Measurements from ENCODE around the gene EFNB2. TPM values are rescaled to one million over a fixed set of nuclear protein-coding genes. Genes with fewer than 3 reads are reported as not detected.

The EFNB2 gene
- total RNA-seq, 1 donor from 2014 or later: 26.4 TPM

DNA sequence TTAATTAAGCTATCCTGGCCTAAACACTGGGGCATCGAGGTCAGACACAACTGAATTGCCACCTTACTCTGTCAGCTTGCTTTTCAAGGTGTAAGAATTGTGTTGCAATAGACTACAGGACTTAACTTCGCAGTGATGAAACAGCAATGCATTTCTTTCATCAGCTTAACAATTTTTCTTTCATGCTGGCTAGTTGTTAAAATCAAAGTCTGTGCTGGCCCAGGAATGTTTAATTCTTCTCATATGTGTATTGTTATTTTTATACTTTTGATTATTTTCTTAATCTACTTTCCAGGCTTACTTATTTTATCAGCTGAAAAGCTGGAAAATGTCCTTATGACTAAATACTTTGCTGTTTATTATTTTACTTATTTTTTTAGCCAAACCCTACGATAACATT lies 79.7 kb downstream of the EFNB2 start:
- DNase-seq (ENCODE audit: low spot score): no peak

DNA sequence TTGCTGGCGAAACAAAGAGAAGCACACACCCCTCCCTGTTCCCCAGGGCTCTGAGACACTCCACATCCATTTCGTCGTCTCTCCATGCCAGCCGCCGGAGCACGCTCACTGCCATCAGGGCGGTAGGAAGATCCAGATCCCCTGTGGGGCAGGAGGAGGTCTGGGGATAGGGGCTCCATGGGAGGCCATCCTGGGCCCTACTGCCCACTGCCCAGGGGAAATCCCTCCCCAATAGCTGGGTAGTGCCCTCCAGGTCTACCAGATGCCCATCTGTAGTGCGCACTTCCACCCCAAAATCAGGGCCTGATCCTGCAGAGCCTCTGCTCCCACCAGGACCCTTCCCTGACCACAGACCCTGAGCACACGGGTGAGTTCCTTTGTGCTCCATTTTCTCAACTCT lies 80.3 kb downstream of the EFNB2 start:
- DNase-seq (ENCODE audit: low spot score): no peak

DNA sequence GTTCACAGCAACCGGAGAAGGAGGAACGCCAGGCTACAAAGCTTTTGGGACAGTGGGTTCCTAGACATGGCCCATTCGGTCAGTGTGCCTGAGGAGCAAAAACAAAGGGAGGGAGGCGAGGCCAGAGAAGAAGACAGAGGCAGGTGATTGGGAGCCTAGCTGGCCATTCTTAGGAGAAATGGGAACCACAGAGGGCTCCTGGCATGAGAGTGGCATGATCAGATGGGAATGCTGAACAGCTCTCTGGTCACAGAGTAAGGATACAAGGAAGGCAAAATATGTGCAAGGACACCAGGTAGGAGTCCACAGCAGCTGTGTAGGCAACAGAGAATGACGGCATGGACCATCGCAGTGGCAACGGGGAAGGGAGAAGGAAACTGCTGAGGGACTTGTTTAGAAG lies 82.4 kb downstream of the EFNB2 start:
- DNase-seq (ENCODE audit: low spot score): no peak

DNA sequence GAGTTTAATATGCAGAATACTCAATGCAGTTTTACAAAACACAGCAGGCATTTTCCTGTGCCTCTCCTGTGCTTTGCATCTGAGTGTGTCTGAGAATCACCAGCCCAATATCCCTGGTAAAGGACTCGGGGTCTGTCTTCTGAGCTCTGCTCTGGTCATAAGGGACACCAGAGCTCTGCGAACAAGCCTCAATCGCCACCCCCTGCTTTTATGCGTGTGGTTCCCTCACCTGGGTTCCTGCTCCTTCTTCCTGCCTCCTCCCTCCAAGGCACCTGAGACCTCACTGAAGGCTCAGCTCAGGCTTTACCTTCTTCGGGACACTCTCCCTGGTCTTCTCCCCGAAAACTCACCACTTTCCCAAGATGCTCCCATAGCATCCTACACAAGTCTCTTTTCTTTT lies 84.5 kb downstream of the EFNB2 start:
- no peak for DNase-seq (ENCODE audit: low spot score)

DNA sequence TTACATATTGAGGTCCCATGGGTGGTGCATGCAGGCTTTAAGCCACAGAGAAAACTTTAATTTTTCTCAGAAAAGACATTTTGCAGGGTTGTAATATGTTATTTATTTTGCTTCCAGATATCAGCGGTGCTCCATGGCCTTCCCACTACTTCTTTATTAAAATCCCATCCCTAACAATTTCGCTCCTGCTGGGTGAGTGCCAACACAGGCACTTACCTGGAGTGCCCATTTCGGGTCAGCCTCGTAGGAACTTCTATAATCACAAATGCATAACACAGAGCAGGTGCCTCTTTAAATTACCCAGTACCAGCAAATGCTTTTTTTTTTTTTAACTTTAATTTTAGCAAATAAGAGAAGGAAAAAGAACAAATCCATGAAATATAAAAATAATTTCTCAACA lies 86.4 kb downstream of the EFNB2 start:
- no peak for DNase-seq (ENCODE audit: low spot score)

DNA sequence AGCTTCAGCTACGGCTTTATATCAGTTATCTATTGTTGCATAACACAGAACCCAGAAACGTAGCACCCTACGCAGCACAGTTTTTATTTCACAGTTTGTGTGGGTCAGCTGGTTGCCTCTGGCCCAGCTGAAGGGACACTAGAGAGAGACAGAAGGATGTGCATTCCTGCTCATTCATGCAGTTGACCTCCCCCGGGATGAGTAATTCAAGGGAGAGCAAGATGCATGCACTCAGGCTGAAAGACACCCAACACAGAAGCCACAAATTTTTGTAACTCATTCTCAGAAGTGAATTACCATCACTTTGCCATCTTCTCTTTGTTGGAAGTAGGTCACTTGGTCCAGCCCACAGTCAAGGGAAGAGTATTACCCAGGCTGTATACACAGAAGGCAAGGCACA lies 89.5 kb downstream of the EFNB2 start:
- no peak for DNase-seq (ENCODE audit: low spot score)

DNA sequence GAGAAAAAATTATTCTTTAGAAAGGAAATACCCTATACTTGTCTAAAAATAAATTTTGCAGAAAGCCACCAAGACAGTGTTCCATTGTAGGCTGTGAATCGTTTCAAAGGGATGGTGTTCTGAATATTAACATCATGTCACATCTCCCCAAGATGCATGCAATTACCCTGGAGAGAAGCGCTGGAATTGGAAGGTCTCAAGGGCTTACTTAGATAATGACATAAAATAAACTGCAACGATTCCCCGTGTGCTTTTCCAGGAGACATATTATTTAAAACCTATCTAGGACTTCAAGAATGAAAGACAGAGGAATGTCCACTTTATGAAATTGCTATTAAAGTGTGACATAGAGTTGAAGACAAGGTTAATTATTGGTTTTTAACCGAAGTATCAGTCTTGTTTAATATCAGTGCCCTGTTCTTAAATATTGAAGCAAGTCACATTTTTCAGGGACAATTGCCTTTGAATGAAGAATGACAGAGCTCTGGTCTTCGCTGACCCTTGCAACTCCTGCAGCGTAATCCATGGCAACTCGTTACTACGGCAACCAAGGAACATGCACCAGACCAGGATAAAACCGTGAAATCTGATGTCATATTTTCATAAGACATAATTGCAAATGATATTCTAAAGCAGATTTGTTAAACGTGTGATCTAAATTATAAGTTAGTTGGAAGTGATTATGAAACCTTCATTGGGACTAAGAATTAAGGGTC lies 91.7 kb downstream of the EFNB2 start:
- no peak for DNase-seq (ENCODE audit: low spot score)

DNA sequence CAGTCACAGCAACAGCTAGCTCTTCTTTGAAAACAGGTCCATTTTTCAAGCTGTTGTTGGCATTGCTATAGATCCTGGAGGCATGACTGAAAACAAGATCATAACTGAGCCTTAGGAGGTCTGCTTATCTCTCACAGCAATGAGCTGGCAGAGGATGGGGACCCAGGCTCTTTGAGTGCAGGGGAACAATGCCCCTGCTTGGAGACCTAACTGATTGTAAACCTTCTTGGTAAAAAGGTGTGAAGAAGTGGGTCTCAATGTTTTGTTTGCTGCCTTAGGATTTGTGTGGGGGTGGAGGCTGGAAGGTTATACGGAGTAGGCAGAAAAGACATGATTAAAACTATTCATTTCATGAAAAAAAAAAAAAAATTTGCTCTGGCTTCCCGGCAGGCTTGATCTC lies 94.6 kb downstream of the EFNB2 start:
- no peak for DNase-seq (ENCODE audit: low spot score)

Other genes with a start within 250 kb of the EFNB2 start
- 112 TPM for gene ARGLU1, start 32.5 kb upstream of the EFNB2 start, total RNA-seq

Data from ureter (tissue), 1 donor.